DND-41 (cell line): ENCODE results near the gene RHBDL2.

ENCODE experiments used
- CTCF ChIP-seq: IDR thresholded peaks from 2 replicates; pipeline ENCODE4 v1.5.1; 2012; ENCODE audit warnings: borderline replicate concordance, low read length, moderate library complexity, mild to moderate bottlenecking; ENCODE audit not compliant: poor library complexity, severe bottlenecking; ENCODE audit errors: extremely low read depth
- EZH2 ChIP-seq: IDR thresholded peaks from 3 replicates; pipeline ENCODE4 v1.6.1; 2012; ENCODE audit warnings: borderline replicate concordance, low read depth, mild to moderate bottlenecking, moderate library complexity, low read length, inconsistent platforms; ENCODE audit not compliant: severe bottlenecking

GRCh38 chr1:38964140-38964548 is 22.5 kb upstream of the RHBDL2 start:
- TF ChIP-seq CTCF (peak; percentile 40), EZH2 (no peak)
